ENCODE measurements around the gene TNFAIP6. TPM values are rescaled to one million over a fixed set of nuclear protein-coding genes. Genes with fewer than 3 reads are reported as not detected.
A peak's percentile ranks its signal among the peaks of the same experiment; 100 is the strongest.
"Not testable (repeated sequence)": the region's sequence is repeated elsewhere in the genome, so short reads cannot be mapped to it uniquely, and the experiment has no call there.

TNFAIP6 gene
- total and polyA plus RNA-seq, 2 donors: 1.7 to 34.1 TPM

- under 1% methylated on average over 21 of the region's 21 CpGs for WGBS
- H3K36me3 ChIP-seq (ENCODE audit: insufficient read depth): peaks cover 4% of the 10 kb centered on the region
- H3K4me1 ChIP-seq (ENCODE audit: insufficient read depth): no peaks in the 10 kb centered on the region
- peak overlapping the region; percentile 76 for H3K4me3 ChIP-seq (ENCODE audit: low read depth, low read length)
- DNase-seq (ENCODE audit: extremely low spot score): no peak
- peak overlapping the region; percentile 95 for H3K27ac ChIP-seq (ENCODE audit: low read depth)
Observed at GRCh38 chr2:151410485-151410834, 53.1 kb downstream of the TNFAIP6 start.

- Histone ChIP-seq H3K27ac (ENCODE audit: low read depth) (no peak overlapping the region), H3K4me3 (ENCODE audit: low read depth, low read length) (no peak overlapping the region), H3K4me1 (ENCODE audit: insufficient read depth) (no peaks in the 10 kb centered on the region), H3K36me3 (ENCODE audit: insufficient read depth) (peaks cover 8% of the 10 kb centered on the region)
- DNase-seq (ENCODE audit: extremely low spot score): no peak
- WGBS: 93% methylated on average over 3 of the region's 3 CpGs
Observed at GRCh38 chr2:151417650-151418049, 60.3 kb downstream of the TNFAIP6 start.

DNA sequence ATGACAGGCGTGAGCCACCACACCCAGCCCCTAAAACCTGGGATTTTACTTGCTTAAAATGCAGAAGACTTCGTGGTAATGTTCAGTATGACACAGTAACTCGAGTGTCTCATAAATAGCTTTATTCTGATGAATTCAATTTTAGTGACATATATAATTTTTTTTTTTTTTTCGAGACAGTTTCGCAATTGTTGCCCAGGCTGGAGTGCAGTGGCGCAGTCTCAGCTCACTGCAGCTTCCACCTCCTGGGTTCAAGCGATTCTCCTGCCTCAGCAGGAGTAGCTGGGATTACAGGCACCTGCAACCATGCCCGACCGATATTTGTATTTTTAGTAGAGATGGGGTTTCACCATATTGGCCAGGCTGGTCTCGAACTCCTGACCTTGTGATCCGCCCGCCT lies 64.3 kb downstream of the TNFAIP6 start:
- WGBS: 96% methylated on average over 12 of the region's 12 CpGs
- not testable (repeated sequence) for DNase-seq (ENCODE audit: extremely low spot score); H3K4me3 ChIP-seq (ENCODE audit: low read depth, low read length); H3K27ac ChIP-seq (ENCODE audit: low read depth); H3K36me3 ChIP-seq (ENCODE audit: insufficient read depth); H3K4me1 ChIP-seq (ENCODE audit: insufficient read depth)

GRCh38 chr2:151422917-151423439 lies 65.6 kb downstream of the TNFAIP6 start:
- Histone ChIP-seq H3K27ac (ENCODE audit: low read depth) (peak overlapping the region; percentile 10), H3K36me3 (ENCODE audit: insufficient read depth) (peaks cover 6% of the 10 kb centered on the region), H3K4me1 (ENCODE audit: insufficient read depth) (no peaks in the 10 kb centered on the region), H3K4me3 (ENCODE audit: low read depth, low read length) (no peak overlapping the region)
- DNase-seq (ENCODE audit: extremely low spot score): no peak
- WGBS: 81% methylated on average over 3 of the region's 3 CpGs

DNA sequence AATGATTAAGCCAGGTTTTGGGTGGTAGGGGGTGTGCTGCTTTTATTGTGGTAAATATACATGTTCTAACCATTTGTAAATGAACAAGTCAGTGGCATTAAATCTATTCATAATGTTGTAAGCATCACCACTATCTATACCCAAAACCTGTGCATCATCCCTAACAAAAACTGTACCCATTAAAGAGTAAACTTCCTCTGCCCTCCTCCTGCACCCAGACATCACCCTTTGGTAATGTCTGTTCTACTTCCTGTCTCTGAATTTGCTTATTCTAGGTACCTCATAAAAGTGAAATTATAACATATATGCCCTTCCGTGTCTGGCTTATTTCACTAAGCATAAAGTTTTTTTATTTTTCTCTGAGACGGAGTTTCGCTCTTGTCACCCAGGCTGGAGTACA lies 66.4 kb downstream of the TNFAIP6 start:
- Histone ChIP-seq H3K4me3 (ENCODE audit: low read depth, low read length) (no peak overlapping the region), H3K4me1 (ENCODE audit: insufficient read depth) (no peaks in the 10 kb centered on the region), H3K36me3 (ENCODE audit: insufficient read depth) (peaks cover 4% of the 10 kb centered on the region), H3K27ac (ENCODE audit: low read depth) (no peak overlapping the region)
- 69% methylated on average over 3 of the region's 3 CpGs for WGBS
- no peak for DNase-seq (ENCODE audit: extremely low spot score)

Small RNAs within 50 kb of the gene (small RNA-seq; reads per million reads assigned to genes)
- gene MIR4773-1: not detected
- not detected for gene RN7SL124P

Other genes with a start within 250 kb of the TNFAIP6 start
- gene RBM43, start 95.7 kb upstream of the TNFAIP6 start, total RNA-seq: 14.7 TPM
- gene RBM43, start 95.7 kb upstream of the TNFAIP6 start, polyA plus RNA-seq: 8.1 TPM
- 21.3 TPM for gene NMI, start 67.9 kb upstream of the TNFAIP6 start, total RNA-seq
- 15.9 TPM for gene NMI, start 67.9 kb upstream of the TNFAIP6 start, polyA plus RNA-seq
- 108 TPM for gene RIF1, start 52.3 kb downstream of the TNFAIP6 start, total RNA-seq
- 6.3 TPM for gene RIF1, start 52.3 kb downstream of the TNFAIP6 start, polyA plus RNA-seq